D721Med (cell line): Measurements from ENCODE around the gene CRACDL.

Experiments used
- DNase-seq: peaks from one replicate; pipeline ENCODE4 v3.0.0; 2011; ENCODE audit warnings: low spot score; ENCODE audit not compliant: insufficient read length
- FAIRE-seq: peaks from 2 replicates; lab custom pipeline; 2011; peaks lifted over from hg19 to GRCh38; lab: Jason Lieb, UNC
- TF ChIP-seq, protein P1 (sequence below): IDR thresholded peaks from 2 replicates; pipeline ENCODE4 v1.5.1; 2012; ENCODE audit warnings: mild to moderate bottlenecking, control low read depth; ENCODE audit not compliant: insufficient read depth; ENCODE audit errors: missing control alignments

Gene CRACDL

DNA sequence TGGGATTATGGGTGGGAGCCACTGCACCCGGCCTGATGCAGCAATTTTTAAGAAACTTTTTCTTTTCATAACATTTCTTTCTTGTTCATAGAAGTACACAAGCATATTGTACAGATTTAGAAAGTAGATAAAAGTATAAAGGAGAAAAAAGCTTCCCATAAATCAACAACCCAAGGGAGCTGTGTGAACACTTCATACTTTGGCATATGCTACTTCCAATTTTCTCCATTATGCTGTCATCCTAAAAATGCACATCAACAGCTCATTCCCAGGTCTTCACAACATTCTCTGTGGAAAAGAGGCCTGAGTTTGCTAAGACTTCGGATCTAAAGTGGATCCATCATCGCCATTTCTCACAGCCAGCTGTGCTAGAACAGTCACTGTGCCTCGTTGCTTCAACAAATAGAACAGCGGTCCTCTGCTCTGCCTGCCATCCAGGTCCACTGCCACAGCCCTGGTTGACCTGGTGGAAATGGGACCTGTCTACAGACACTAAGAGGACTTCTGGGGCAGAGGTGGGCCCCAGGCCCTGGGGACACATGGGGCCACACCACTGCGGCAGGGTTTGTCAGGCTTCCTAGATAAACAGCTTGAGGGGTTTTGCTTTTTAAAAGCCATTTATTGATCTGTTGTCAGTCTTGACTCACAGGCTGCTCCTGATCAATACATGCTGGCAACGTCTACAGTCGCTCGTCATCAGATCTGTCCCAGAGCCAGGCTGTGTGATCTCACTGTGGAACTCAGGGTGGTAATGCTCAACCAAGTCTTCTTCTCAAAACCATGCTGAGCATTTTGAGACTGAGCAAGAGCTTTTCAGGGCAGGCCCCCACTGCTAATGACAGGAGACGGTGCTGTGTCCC, 132.4 kb downstream of the CRACDL start:
- DNase-seq = no peak
- no peak for FAIRE-seq
- TF ChIP-seq, protein P1, sequence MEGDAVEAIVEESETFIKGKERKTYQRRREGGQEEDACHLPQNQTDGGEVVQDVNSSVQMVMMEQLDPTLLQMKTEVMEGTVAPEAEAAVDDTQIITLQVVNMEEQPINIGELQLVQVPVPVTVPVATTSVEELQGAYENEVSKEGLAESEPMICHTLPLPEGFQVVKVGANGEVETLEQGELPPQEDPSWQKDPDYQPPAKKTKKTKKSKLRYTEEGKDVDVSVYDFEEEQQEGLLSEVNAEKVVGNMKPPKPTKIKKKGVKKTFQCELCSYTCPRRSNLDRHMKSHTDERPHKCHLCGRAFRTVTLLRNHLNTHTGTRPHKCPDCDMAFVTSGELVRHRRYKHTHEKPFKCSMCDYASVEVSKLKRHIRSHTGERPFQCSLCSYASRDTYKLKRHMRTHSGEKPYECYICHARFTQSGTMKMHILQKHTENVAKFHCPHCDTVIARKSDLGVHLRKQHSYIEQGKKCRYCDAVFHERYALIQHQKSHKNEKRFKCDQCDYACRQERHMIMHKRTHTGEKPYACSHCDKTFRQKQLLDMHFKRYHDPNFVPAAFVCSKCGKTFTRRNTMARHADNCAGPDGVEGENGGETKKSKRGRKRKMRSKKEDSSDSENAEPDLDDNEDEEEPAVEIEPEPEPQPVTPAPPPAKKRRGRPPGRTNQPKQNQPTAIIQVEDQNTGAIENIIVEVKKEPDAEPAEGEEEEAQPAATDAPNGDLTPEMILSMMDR = no peak

DNA sequence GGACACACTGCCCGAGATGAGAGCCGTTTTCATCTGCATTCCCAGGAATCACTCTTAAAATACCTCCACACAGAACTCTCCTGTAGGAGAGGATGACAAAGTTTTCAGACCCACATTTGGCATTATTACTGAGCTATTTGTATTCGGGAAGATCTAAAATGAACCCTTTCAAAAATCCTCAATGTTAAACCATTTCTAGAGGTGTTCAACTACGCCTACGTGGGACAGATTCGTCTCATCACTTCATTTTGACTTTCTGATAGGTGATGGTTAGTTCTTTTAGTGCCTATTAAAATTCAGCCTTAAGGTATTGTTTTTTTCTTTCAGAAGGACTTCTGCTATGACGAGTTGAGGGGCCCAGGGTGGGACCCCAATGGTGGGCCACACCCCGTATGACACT, 133.7 kb downstream of the CRACDL start:
- TF ChIP-seq, protein P1 = no peak
- FAIRE-seq = no peak
- DNase-seq = no peak

DNA sequence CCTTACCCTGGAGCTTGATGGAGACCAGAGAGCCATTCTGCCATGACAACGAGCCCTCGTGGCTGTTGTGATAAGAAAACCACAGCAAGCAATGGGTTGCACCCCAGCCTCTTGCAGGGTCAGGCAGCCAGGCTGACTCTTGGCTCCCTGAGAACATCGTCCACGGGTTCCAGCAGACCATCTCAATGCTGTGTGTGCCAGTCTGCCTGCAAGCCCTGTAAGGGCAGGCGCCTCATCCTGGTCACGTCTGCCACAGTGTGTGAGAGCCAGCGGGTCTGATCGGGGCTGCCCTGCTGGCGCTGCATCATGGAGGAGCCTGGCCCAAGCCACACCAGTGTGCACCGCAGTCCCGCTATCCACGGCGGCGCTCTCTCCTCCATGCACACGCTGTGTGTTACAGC, 134.1 kb downstream of the CRACDL start:
- DNase-seq (no peak), FAIRE-seq (no peak)
- TF ChIP-seq, protein P1 = no peak

GRCh38 chr2:98801286-98801685, 134.7 kb downstream of the CRACDL start:
- no peak for DNase-seq
- no peak for FAIRE-seq
- TF ChIP-seq, protein P1 = no peak

DNA sequence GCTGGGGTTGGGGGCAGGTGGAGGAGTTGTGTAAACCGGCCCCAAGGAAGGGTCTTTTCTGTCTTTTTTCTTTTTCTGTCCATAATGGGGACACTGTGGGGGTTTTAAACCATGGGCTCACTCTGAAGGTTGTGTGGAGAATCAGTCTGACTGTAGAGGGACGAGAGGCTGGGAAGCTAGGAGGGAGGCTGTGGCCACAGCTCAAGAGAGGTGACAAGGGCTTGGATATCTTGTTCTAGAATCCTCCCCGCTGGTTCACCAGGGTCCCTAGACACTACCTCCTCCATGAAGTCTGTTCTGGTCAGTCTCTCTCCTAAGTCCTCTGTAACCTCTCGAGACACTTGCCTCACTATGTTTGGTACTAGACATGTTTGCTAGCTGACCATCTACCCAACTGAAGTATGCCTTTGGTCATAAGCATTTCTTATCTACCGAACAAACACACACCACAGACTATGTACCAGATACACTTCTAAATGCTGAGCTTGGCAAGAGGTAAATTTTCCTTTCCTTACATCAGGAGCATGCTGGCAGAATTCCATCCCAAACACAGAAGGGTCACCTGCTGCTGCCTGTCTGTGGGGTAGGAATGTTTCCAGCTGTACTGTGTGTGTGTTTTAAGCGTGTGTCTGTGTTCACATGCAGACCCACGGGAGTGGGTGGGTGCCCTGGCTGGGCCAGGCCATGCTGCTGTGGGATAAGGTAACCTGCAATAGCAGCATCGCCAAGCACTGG, 135.5 kb downstream of the CRACDL start:
- FAIRE-seq (no peak), DNase-seq (no peak)
- TF ChIP-seq, protein P1 = no peak

GRCh38 chr2:98799375-98800329, 136.4 kb downstream of the CRACDL start:
- TF ChIP-seq, protein P1 = no peak
- DNase-seq (no peak), FAIRE-seq (no peak)
